GM20431 (cell line): ENCODE measurements around the gene HIPK4.

Experiments
- in situ Hi-C: fragments of 300-500 bp; cut with MseI, MboI; formaldehyde crosslinking; loops from one replicate; pipeline ENCODE4 v1.15.0; 2020; ENCODE audit warnings: low sequenced_read_pairs; ENCODE audit not compliant: unreplicated experiment

HIPK4 gene

DNA sequence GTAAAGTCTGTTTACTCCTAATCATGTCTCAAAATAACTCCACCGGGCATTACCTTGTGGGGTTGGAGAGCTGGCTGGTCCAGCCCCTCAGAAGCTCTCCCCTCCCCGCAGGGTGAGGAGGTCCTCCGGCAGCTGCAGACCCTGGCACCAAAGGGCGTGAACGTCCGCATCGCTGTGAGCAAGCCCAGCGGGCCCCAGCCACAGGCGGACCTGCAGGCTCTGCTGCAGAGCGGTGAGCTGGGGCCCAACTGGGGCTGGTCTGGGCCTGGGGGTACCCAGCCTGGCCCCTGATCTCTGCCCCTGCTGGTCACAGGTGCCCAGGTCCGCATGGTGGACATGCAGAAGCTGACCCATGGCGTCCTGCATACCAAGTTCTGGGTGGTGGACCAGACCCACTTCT lies 20.2 kb downstream of the HIPK4 start:
- in situ Hi-C loops: no loop called here

DNA sequence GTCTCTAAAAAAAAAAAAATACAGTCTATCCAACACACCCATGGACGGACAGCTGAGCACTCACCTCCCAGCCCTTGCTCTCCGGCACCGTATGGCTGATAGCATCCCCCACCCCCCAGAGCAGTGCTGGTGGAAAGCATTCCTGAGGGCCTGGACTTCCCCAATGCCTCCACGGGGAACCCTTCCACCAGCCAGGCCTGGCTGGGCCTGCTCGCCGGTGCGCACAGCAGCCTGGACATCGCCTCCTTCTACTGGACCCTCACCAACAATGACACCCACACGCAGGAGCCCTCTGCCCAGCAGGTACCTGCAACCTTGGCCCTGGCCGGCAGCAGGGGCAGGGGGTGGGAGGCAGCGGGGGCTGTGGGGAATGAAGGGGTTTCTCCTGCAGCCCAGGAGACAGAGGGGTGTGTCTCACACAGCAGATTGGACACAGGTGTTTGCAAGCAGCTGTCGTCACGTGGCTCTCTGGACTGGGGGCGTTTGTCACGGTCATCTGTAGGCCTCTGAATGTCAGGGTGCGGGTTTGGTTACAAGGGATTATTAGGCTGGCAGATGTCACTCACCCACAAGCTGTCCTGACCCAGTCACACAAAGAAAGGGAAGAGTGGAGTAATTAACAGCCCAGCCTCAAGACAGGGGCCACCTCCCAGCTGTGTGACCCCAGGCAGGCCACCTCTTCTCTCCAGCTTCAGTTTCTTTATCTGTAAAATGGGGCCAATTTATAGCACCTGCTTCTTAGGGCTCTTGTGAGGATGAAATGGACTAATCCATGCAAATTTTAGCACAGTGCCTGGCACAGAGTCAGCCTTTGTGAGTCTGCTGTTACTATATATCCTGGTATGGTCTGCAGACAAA lies 22.2 kb downstream of the HIPK4 start:
- in situ Hi-C loops: no loop called here

DNA sequence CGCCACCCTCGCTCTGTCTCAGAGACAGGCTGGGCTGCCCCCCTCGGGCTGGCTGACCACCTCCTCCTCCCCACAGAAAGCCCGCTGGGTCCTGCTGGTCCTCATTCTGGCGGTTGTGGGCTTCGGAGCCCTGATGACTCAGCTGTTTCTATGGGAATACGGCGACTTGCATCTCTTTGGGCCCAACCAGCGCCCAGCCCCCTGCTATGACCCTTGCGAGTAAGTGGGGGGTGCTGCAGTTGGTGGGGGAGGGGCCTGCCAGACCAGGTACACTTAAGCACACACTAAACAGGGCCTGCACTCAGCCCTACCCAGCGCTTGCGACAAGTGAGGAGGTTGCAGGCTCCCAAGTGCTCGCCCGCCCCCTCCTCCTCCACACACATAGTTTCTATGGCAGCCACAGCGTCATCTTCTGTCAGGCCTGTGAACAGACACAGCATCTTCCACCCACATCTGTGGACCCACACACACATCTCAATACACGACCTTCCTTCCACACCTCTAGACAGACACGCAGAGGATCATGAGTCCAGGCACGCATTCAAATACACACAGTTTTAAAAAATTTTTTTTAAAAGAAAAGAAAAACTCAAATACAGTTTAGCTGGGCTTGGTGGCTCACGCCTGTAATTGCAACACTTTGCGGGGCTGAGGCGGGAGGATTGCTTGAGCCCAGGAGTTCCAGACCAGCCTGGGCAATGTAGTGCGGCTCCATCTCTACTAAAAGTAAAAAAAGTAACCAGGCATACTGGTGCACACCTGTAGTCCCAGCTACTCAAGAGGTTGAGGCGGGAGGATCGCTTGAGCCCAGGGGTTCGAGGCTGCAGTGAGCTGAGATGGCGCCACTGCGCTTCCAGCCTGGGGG lies 23.1 kb downstream of the HIPK4 start:
- in situ Hi-C loops: no loop called here

DNA sequence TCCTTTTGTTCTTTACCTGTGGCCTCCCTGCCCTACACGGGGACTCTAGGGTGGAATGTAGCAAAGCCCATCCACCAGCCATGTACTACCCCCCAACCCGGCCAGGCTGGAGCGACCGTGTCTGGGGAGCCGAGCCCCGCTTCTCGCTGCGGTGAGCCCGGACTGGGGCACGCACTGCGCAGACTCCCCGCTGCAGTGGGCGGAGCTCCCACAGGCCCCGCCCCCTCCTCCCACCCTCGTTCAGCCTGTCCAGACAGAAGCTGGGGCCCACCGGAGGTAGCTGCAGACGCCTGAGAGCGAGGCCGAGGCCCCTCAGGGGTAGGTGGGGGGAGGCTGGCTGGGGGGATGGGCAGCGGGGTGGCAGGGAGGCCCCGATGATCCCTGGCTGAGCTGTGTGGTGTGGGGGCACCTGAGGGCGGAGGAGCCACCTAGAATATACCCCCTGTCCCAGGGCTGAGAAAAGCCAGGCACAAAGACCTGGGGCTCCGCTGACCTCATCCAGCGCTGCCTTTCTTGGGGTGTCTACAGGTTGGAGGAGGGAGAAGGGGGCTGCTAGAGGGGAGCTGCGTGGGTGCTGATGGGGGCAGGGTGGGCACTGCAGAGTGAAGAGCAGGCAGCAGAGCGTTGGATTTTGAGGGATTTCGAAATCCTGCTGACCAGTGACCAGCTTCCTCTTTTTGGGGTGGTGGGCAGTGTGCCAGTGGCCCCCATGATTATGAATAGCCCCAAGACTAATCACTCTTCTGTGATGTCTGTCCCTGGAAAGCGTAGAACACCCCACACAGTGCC lies 24.2 kb downstream of the HIPK4 start:
- in situ Hi-C loops: no loop called here

DNA sequence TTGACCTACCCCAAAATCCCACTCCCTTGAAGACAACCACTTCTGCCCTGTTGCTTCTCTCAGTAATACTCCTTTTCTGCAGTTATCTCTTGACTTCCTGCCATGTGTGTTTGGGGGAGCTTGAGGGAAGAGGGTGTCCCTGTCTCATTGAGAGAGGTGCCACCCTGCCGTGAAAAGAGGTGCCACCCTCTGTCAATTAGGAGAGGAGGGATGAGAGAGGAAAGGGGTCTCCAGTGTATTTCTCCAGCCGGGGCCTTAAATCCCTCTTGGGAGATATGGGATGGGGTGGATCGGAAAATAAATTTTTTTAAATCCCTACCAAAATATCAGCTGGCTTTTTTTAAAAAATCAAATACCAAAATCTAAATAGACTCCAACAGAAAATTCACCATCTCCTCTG lies 25.0 kb downstream of the HIPK4 start:
- in situ Hi-C loops: no loop called here

DNA sequence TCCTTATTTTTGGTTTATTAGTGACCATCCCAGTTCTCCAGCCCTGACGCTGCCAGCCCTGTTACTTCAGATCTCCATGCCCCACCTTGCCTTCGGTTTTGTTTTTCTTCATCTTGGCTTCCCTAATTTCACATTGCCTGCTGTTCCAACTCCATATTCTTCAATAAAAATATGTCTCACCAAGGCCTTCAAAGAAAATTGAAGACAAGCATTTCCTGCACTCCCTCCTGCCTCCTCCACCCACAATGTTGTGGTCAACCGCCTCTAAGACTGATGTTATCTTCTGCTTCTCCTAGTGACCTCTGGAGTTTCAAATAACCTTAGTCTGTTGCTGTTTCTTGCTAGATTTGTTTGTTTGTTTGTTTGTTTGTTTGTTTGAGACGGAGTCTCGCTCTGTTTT lies 26.9 kb downstream of the HIPK4 start:
- in situ Hi-C loops: no loop called here

- in situ Hi-C loops: no loop called here
Measured at GRCh38 chr19:40362160-40362559, 27.8 kb downstream of the HIPK4 start.

DNA sequence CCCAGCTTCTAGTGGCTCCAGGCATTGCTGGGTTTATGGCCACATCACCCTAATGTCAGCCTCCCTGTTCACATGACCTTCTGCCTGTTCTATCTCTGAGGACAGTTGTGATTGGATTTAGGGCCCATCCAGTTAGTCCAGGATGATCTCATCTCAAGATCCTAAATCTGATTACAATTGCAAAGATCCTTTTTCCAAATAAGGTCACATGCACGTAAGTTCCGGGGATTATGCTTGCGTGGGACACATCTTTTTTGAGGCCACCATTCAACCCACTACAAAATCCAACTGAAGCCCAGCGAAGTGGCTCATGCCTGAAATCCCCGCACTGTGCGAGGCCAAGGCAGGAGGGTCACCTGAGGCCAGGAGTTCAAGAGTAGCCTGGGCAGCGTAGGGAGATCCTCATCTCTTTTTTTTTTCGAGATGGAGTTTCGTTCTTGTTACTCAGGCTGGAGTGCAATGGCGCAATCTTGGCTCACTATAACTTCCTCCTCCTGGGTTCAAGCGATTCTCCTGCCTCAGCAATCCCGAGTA lies 29.2 kb downstream of the HIPK4 start:
- in situ Hi-C loops: no loop called here

GRCh38 chr19:40360020-40360707 lies 29.8 kb downstream of the HIPK4 start:
- in situ Hi-C loops: no loop called here

- in situ Hi-C loops: no loop called here
Measured at GRCh38 chr19:40358773-40359172, 31.2 kb downstream of the HIPK4 start.

DNA sequence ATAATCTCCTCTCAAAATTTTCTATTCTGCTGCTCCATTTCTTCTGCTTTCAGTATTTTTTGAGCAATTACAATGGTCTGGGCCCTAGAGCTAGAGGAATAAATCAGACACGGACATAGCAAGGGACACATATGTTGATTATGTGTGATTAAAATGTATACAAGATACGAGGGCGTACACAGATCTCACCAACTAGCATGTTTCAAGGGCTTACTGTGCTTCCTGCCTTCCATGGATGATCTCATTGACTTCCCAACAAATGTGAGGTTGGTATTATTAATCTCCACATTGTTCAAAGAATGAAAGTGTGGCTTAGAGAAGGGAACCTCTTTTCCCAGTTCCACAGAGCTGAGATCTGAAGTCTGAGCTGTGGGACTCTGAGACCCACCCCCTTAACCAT lies 32.3 kb downstream of the HIPK4 start:
- in situ Hi-C loops: no loop called here

GRCh38 chr19:40356681-40357595 lies 33.0 kb downstream of the HIPK4 start:
- in situ Hi-C loops: no loop called here

DNA sequence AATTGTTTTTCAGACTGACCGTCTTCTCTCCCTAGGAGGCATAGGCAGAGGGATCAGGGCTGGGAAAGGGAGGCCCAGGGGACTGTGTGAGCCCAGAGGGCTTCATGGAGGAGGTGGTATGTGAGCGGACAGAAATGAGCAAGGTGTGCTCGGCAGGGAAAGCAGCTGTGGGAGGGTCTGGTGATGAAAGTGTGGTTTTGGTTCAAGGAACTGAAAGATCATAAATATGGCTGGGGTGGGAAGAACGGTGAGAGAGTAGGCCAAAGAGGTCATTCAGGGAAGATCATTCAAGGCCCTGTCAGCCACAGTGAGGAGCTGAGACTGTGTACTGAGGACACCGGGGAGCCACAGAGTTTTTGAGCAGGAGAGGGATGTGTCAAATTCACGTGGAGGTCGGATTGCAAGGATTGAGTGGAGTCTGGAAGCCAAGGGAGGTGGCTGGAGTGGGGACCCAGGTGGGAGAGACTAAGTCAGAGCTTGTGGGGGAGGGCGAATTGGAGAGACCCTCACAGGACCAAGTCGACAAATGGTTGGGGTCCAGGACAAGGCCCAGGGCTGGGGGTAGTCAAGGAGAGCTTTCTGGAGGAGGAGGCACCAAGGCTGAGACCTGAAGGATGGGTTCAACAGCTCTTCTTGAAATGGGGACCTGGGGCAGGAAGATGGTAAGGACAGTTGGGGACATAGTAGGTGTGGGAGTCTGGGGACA lies 33.9 kb downstream of the HIPK4 start:
- in situ Hi-C loops: no loop called here

DNA sequence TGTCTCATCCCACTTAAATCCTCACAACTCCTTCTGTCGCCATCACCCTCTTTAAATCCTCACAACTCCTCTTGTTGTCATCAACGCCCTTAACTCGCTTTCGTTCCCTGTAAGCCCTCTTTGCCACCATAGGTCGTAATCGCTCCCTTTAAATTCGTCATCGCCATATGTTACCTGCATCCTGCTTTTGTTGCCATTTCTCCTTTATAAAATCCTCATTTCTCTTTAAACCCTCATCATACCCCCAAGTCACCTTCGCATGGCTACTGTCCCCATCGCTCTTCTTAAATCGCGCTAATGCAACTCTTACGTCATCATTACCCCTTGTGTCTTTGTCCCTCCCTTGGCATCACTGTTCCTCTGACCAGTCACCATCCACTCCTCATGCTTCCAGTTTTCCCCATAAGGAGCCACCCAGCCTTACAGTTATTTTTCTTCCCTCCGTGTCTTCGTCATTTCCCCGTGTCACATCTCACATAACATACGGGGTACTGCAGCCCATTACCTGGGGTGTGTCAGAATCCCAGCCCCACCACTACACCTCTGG lies 40.9 kb downstream of the HIPK4 start:
- in situ Hi-C loops: no loop called here

DNA sequence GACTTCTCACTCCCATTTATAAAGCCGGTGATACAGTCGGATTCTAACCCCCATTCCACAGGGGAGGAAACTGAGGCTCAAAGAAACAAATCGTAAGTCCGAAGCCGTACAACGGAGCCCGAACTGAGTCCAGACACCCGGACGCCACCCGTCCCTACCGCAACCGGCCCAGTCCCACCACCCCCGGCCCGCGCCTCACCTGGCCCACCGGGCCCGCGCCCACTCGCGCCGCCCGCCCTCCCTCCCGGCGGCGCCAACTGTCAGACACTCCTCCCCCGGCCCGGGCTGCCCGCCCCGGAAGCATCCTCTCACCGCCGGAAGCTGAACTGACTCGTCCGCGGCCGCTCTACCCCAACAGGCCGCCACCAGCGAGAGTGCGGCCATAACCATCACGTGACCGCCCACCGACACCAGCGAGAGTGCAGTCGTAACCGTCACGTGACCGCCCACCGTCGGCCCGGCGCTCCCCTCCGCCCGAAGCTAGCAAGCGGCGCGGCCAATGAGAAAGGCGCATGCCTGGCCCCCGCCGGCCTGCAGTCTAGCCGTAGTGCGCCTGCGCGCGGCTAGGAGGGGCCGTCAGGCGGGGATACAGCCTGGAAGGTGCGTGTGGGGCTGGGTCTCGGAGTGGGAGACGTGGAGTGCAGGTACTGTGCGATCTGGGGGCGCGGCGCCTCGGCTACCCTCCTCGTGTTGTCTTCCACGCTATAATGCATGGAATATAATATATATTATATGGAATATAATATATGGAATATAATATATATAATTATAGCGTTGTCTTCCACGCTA lies 41.7 kb downstream of the HIPK4 start, which contains the start of the genes C19orf47 and PLD3:
C19orf47 (minus strand) TSS at position 273 of the 789 bp plus-strand sequence. CDS start 6,540 bp downstream, outside the sequence.
PLD3 (plus strand) TSS at position 571 of the 789 bp plus-strand sequence. CDS start 17,789 bp downstream, outside the sequence.
- in situ Hi-C loops: no loop called here

- in situ Hi-C loops: no loop called here
Measured at GRCh38 chr19:40344422-40344821, 45.6 kb downstream of the HIPK4 start.
